ENCODE measurements around the gene CECR2.

DNA sequence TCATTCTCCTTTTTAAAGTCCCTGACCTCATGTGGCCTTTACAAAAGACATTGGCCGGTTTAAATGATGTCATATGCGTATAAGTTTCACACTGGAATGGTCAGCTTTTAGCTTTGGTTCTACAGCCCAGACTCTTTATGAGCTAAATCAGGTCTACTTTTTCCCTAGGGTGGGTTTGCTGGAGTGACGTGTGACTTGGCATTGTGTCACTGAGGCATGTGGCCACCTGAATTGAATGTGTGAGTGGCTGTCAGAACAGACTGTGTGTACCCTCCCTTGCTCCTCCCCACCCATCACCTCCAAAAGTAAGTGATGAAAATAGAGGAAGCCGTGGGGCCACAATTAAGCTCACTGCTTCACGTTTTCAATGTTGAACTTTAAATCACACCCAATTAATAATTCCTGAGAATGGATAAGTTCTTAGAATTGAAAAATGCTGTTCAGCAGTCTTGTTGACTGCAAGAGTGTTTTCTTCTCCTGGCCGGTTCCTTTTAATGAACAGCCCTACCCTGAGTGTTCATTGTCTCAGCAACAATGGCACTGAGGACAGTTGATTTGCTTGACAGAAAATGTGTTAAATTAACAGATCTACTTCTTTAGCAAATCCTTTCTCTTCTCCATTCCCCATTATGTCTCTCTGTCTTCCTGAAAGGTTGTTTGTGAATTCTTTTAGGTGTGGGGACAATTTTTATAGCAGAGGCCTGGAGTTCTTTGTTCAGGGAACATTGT lies 11.3 kb downstream of the CECR2 start:
- TF ChIP-seq SUZ12 (IDR thresholded peaks at IDR 0.05; ENCODE audit: extremely low read depth, insufficient read depth, insufficient read length): no peak
- TF ChIP-seq ZNF274 (IDR thresholded peaks at IDR 0.05; ENCODE audit: low read depth, low read length): no peak
